Stimulated activated CD8-positive, alpha-beta memory T cell treated with anti-CD3 and anti-CD28 coated beads, Interleukin-7, amount 100 ng/mL, for 48 hours (primary cell): ENCODE results near the gene CYB5RL.
"Not testable (repeated sequence)": the region's sequence is repeated elsewhere in the genome, so short reads cannot be mapped to it uniquely, and the experiment has no call there.

Source experiments
- DNase-seq, 2 donors: peaks; one replicate each; pipeline ENCODE4 v3.0.0-alpha.2; 2020; ENCODE audit warnings: low read depth in 1 of 2; ENCODE audit errors: extremely low read depth in 1 of 2

Gene CYB5RL

DNA sequence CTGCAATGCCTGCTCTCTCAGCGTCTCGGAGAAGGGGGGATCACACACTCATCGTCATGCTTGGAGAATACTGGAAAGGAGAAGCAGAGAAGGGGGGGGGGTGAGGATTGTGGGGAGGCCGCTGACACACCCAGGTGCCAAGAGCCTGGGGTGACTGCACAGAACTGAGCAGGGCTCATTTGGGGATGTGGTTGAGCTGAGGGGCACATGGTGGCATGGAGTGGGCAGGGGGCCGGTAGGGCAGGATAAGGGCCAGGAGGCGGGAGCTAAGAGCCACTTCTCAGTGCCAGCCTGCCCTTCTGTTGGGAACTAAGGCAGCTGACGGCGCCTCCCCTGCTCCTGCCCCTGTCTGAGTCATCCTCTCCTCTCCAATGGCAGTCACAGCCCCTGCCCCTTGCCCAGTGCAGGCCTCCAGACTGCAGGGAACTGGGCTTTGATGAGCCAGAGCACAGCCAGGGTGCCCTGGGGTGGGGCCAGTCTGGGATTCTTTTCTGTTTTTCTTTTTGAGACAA, 27.3 kb upstream of the CYB5RL start:
- DNase-seq, result no peak

DNA sequence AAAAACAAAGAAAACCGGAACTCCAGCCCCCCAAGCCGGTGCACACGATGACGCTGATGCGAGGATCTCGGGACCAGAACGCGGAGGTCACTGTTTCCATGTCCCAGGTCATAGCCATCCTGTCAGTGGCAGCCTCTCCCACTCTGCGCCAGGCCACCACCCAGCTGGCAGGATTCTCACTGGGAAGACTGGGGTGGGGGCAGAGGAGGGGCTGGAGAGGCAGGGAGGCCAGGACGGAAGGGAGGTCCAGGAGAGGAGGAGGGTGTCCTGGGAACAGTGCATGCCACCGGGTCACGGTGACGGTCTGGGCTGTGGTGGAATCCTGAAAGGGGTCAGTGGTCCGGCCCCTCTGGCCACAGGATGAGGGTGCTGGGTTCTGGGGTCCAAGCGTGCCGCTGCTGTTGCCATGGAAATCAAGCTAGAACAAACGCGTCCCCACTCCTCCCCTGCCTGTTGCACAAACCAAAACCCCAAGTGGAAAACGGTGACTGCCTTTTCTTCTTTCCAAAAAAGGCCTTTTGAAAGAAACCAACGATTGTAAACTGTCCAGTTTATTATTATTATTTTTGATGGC, 26.2 kb upstream of the CYB5RL start:
- DNase-seq, result no peak

DNA sequence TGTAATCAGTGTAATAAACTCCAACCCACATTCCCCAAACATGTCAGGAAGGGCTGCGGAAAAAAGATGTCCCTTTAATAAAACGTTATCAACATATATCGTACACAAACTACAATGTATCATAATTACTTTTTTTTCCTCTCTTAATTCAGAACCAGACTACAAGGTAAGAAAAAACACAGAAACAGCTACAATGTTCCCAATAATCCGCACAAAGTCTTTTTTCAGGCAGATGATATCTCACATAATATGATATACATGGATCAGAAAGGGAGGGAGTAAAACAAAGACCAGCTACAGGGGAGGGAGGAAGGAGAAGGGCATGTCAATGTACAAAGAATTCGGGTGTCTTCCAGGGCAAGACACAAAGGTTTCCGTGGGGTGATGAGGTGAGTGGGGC, 25.5 kb upstream of the CYB5RL start:
- DNase-seq, result no peak

DNA sequence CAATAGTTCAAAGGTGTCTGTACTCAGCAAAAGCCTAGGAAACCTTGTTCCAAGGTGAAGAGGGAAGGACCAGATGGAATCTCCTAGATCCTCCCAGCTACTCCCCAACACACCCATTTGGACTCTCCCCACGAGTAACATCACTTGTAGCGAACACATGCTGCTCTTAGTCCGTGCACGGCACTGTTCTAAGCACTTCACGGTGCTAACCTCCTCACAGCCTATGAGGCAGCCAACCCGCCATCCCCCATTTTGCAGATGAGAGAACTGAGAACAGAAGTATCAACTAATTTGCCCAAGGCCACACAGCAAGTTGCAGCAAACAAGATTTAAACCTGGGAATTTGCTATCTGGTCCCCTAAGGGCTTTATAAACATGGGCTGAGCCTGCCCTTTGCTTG, 24.4 kb upstream of the CYB5RL start:
- no peak for DNase-seq

DNA sequence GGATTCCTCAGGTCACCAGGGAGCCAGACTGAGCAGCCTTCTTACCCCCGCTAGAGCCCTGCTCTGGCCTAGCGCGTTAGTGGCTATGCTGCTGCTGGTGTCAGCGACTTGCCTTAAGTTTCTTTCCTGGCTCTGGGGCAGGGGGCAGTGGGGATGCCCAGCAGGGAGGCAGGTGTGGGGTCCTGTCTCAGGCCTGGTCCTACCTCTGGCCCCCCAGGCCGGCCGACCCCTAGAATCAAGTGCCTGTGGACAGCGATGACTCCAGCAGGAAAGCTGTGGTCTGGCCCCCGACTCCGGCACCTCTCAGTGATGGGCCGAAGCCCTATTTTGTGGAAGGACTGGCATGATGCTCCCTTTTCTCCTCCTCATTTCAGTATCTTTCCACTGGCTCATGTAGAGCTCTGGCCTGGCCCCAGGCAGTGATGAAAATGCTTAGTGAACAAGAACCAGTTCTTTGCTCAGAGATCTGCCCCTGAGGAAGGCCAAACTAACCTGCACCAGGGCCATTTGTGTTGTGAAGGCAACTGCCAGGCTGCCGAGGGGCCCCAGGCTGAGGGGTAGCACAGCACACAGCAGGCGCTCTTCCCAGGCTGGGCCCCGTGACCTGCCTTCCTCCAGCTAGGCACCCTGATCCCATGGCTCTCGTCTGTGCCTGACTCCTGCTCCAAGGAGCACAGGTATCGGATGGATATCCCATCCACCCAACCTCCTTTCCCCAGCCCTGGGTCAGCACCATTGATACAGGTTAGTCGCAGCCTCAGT, 23.8 kb upstream of the CYB5RL start:
- no peak for DNase-seq

DNA sequence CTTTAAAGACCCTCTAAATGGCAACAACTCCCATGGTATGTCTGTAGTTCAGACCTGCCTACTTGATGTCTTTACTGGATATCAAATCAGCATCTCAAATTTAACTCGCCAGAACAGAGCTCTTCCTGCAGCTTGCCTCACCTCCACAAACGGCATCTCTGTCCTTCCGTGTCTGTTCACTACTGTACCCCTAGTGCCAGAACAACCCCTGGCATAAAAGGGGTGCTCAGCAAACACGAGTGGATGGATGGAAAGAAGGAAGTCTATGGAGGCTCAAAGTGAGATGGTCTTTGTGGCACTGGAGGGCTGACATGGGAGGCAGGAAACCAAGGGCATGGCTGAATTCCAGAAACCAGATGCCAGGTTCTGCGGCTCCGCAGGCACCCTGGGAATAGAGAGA, 22.9 kb upstream of the CYB5RL start:
- DNase-seq, result no peak

DNA sequence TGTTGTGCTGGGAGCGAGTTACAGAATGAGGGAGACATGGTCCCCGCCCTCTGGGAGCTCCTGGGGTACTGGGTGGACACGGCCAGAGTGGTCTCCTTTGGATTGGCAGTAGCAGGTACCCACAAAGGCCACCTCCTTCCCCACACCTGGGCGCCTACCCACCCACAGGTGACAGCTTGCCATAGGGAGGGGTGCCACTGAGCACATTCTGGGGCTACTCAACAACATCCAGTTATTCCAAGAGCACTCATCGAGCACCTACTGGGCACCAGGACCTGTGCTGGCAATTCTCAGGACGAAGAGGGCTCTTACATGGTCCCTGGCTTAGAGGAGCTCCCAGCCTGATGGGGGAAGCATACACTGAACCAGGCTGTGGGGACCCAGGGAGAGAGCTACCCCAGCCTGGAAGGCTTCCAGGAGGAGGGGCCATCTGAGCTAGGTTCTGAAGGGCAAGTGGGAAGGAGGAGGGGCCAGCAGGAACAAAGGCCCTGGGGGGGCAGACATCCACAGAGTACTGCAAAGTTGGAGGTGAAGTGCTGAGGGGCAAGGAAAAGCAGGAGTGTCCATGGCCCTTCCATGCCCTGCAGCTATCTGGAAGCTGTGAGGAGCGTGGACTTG, 22.1 kb upstream of the CYB5RL start:
- DNase-seq, result no peak

DNA sequence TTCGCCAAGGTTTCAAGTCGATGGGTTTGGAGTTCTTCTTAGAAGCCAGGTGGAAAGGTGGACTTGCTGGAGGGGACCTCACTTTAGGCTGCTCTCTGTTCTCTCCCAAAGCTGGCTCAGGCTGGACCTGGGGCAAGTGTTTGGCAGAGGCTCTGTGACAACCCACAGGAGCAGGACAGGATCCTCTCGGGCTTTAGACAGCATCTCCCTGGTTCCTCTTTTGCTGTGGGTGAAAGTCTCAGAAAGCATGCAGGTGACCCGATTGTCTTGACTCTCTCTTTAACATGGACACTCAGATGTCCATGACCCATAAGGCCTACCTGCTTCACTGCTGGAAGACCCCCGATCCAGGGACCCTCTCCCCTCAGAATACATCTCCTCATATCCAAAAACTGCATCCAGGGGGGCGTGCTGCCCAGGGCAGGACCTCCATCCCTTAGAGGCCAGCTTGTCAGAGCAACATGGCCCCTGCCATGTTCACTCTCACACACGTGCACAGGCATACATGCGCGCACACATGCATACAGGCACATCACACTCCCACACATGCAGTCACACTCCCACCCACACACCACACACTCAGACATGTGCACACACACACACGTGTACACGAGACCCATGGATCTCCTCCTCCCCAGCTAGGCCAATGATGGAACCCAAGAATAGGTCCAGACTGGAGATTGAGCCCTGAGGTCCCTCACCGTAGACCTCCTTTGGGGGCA, 21.4 kb upstream of the CYB5RL start:
- DNase-seq, result no peak

DNA sequence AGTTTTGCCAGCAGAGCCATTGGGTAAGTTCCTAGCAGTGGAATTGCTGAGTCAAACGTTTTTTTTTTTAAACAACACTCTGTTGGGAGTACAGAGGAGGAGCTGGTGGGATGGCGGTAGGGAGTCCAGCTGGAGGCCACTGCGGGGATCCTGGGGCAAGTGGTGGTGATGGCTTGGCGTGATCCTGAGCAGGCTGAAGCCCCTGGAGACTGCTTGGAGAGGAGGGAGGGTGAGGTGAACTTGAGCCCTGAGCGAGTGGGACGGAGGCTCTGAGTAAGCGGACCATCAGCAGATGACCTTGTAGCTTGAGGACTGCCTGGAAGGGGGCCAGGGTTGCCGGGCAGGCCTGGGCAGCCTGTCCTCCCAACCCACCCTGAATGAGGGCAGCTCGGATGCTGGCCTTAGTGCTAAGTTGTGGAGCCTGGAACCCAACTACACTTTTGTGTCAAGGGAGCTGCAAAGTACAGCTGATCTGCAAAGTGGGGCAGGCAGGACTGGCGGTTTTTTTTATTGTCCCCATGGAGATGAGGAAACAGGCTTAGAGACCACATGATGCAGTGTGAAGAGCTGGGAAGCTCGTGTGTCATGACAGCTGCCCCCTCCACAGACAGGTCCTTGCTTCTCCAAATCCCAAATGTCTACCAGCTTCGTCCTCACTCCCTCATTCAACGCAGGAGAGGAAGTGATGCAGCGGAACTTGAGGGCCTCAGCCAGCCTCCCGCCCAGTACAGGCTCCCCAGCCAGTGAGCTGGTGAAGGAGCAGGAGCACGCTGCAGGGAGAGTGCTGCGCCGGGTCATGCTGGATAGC, 20.4 kb upstream of the CYB5RL start:
- DNase-seq, result no peak

DNA sequence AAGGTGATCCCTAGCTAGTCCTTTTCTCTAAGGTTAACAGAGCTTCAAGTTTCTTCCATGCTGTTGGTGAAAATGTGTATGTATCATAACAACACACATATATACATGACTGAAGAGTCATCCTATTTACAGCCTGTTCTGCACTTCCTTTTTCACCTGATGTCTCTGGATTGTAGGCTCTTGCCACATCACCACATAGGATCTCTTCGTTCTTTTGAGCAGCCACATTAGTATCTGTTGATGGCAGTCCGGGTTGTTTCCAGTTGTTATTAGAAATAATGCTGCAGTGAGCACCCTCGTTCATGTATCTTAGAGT, 19.8 kb upstream of the CYB5RL start:
- no peak for DNase-seq

DNA sequence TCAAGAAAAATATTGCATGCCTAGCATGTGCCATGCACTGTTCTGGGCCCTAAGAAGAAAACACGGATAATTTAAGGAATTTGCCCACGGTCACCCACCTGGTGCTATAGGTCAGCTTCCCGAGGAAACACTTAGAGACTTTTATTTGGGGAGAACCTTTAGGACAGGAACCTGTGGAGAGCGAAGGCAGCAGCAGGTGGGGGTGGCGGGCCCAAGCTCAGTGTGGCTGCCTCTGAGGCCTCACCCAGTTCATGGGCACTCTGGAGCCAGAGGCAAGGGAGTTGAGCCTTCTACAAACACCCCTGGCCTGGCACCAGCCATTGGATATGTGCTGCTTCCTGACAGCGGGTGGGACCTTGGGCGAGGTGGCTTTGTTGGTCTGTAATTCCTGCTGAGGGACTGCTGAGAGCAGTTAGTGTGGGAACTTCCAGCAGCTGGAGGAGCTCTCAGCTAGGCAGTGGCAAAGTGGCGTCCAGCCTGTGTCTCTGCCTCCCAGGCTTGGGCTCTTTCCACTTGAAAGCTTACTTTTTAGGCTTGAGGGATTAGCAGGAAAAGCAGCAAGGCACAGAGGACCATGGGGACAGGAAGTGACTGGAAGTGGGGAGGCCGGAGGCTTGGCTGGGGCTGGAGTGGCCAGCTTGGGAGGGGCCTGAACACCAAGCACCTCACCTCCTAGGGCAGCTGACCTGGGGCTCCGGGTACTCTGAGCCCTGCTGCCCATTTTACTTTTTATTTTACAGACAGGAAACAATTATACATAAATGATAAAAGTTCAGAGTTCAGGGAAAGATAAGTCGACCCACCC, 19.3 kb upstream of the CYB5RL start:
- no peak for DNase-seq

DNA sequence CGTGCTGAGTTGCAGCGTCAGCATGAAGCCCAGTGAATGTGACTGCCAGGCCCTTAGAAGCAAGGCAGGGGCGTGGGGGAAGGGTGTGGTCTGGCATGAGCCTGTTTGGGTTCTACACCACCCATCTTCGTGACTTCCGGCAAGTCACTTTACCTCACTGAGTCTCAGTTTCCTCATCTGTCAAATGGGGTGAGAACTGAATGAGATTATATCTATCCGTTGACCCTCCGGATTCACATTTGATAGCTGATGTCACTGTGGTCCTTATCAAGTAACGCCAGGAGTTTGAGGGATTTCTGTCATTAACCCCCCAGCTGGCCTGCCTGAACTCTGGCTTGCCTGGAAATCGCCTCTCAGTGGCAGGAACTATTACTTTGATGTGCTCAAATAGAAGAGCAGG, 15.7 kb upstream of the CYB5RL start:
- DNase-seq, result no peak

DNA sequence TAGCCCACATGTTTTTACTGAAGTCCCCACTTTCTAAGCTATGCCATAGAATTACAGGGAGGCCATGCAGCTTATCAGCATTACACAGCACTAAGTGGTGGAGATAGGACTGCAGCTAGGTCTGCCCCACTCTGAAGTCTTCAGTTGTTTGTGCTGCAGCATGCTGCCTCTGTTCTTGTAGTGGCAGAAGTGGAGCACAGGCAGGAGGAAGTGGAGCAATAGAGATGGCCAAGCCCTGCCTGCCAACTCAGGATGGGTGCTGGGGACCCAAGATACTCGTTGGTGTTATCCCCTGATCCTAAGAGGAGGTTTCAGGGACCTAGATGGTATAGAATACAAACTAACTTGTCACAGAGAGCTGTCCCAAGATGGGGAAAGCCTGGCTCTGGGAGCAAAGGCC, 13.0 kb upstream of the CYB5RL start:
- no peak for DNase-seq

DNA sequence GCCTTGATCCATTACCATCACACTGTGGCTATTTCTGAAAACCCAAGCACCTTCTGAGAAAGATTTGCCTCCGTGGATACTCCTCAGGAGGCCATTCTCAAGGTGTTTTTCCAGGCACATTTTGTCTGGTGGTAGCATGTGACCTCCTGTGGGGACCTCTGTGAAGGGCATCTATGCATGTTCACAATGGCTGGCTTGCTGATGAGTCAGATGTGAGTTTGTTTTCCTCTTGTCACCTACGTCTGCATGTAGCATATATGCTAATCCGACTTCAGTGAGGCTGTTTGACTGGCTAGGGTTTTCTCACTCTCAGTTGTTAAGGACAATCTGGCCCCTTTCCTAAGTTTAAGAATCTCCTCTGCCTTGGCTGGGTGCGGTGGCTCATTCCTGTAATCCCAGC, 8.1 kb upstream of the CYB5RL start:
- not testable (repeated sequence) for DNase-seq

DNA sequence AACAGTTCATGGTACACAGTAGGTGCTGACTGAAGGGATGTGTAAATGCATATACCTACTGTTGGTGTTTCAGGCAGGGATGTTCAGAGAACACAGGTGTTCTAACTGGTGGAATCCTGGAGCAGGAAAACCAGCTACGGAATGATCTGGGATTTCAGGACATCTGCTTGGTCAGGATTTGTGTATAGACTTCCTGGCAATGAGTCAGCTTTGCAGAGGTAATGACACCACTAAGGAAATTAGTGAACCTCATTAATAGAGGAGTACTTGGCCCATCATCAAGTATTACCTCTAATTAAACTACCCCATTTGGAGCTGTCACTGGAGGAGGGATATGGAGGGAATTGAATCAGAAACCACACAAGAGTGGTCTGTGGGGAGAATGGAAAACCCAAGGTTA, 7.5 kb upstream of the CYB5RL start:
- no peak for DNase-seq

DNA sequence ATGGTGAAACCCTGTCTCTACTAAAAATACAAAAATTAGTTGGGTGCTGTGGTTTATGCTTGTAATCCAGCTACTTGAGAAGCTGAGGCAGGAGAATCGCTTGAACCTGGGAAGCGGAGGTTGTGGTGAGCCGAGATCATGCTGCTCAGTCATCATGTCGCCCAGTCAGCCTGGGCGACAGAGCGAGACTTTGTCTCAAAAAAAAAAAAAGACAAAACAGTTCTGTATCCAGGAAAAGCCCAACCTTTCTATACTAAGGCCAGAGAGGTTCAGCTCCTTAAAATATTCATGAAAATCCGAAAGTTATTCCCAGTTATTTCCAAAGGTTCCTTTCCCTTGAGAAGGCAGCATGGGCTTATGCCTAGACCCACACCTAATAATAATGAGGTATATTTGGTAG, 4.4 kb upstream of the CYB5RL start:
- DNase-seq, result no peak

DNA sequence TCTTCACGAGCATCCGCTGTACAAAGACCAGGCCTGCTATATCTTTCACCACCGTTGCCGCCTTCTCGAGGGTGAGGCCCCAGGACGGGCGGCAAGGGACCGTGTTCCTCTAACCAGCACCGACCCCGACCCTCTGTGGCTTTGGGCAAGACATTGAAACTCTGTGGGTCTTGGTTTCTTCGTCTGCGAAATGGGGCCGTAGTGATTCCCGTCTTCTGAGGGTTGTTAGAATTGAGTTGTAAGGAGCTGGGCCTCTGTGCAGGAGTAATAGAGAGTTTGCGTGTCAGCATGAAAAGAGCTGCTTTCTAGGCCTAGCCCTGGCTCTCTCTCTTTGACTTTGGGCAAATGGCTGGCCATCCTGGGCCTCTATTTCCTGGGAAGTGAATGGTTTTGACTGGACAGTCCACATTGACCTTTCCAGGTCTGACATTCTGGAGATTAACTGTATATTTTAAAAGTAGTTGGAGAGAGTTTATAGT, 728 bp upstream of the CYB5RL start:
- no peak for DNase-seq

DNA sequence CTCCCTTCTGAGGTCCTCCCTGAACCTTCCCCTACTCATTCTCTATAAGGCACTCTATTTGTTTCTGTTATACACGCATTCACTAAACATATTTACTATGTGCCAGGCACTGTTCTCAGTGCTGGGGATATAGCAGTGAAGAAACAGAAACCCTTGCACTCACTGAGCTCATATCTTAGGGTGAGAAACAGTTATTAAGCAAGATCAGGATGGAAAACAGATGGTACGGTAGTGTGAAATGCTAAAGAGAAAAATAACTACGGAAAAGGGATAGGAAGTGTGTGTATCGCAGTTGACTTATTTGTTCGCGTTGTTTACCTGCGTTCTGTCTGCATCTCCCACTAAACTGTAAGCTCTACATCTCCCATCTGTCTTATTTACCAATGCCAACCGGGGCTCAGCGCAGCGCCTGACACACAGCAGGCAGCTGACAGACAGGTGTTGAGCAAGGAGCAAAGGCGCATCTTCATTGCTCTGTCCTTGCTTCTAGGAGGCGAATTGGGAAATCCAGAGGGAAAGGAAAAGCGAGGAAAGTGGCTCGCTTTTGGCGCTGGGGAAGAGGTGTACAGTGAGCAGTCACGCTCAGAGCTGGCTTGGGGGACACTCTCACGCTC, 572 bp downstream of the CYB5RL start:
- no peak for DNase-seq

DNA sequence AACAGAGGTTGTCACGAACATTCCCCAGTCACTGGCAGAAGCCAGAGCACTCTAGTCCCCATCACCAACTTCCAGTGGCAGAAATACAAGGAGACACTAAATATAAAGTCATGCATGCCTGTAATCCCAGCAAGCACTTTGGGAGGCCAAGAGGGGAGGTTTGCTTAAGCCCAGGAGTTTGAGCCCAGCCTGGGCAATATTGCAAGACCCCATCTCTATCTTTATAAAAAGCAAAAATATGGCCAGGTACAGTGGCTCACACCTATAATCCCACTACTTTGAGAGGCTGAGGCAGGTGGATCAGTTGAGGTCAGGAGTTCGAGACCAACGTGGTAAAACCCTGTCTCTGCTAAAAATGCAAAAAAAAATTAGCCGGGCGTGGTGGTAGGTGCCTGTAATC, 6.4 kb downstream of the CYB5RL start:
- no peak for DNase-seq

DNA sequence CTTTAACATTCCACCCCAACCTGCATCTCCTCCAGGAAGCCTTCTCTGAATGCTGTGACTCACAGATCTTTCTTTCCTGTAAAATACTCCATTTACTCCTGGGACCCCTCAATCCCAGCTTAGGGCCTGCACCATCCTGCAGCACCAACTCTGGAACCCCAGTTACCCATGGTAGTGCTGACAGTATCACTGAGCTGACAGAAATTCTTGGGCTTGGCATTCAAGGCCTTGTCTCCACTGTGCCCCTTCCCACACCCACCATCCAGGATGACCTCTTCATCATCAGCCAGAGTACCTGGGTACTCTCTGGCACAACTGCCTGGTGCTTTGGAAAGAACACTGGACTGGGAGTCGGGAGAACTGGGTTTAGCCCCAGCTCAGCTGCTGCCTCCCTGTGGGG, 8.3 kb downstream of the CYB5RL start:
- no peak for DNase-seq
